Measurements from ENCODE around the gene GRK1.

GRK1 gene

DNA sequence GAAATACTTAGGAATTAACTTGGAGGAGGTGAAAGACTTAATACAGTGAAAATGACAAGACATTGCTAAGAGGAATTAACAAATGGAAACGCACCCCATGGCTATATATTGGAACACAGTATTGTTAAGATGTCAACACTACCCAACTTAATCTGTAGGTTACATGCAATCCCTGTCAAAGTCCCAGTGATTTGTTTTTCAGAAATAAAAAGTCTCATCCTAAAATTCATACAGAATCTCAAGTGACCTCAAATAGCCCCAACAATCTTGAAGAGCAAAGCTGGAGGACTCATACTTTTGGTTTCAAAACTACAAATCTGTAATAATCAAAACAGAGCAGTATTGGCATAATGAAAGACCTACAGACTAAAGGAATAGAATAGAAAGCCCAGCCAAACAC is 22.2 kb upstream of the GRK1 start:
- Histone ChIP-seq H3K36me3 (ENCODE audit: insufficient read depth, low read length) (peaks cover 31% of the 10 kb centered on the region), H3K4me3 (no peak overlapping the region), H3K27ac (no peak overlapping the region), H3K9me3 (ENCODE audit: low read depth, low read length) (no peaks in the 10 kb centered on the region), H3K9ac (ENCODE audit: insufficient read length) (no peak overlapping the region)
- no peak for DNase-seq (ENCODE audit: low read depth, low spot score)
- TF ChIP-seq FOXP2 (optimal IDR thresholded peaks at IDR 0.05; ENCODE audit: control extremely low read depth, extremely low read length, insufficient read depth), result no peak

DNA sequence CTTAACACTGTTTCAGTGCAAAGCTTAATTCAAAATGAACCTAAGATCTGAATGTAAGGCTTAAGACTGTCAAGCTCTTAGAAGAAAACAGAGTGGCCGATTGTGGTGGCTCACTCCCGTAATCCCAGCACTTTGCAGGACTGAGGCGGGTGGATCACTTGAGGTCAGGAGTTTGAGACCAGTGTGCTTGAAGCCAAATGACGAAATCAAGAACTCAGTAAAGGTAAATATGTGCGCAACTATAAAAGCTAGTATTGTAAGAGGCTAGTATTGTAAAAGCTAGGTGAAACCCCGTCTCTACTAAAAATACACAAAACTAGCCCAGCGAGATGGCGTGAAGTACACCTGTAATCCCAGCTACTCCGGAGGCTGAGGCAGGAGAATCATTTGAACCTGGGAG is 21.7 kb upstream of the GRK1 start:
- TF ChIP-seq FOXP2 (optimal IDR thresholded peaks at IDR 0.05; ENCODE audit: control extremely low read depth, extremely low read length, insufficient read depth) (no peak), EZH2 (IDR thresholded peaks at IDR 0.05) (no peak)
- H3K4me3 ChIP-seq, result no peak overlapping the region
- peak overlapping the region; percentile 61 for H3K27ac ChIP-seq
- no peak for DNase-seq (ENCODE audit: low read depth, low spot score)
- no peak overlapping the region for H3K9ac ChIP-seq (ENCODE audit: insufficient read length)
- H3K36me3 ChIP-seq (ENCODE audit: insufficient read depth, low read length), result peaks cover 26% of the 10 kb centered on the region
- no peaks in the 10 kb centered on the region for H3K9me3 ChIP-seq (ENCODE audit: low read depth, low read length)

GRCh38 chr13:113646376-113646775 is 20.6 kb upstream of the GRK1 start:
- Histone ChIP-seq H3K27ac (peak overlapping the region; percentile 70), H3K36me3 (ENCODE audit: insufficient read depth, low read length) (peaks cover 18% of the 10 kb centered on the region), H3K9ac (ENCODE audit: insufficient read length) (no peak overlapping the region), H3K4me3 (peak overlapping the region; percentile 47), H3K9me3 (ENCODE audit: low read depth, low read length) (no peaks in the 10 kb centered on the region)
- TF ChIP-seq FOXP2 (optimal IDR thresholded peaks at IDR 0.05; ENCODE audit: control extremely low read depth, extremely low read length, insufficient read depth), result no peak
- TF ChIP-seq POLR2AphosphoS5 (IDR thresholded peaks at IDR 0.05; ENCODE audit: borderline replicate concordance, low read depth, low read length), result no peak
- TF ChIP-seq EZH2 (IDR thresholded peaks at IDR 0.05), result no peak
- DNase-seq (ENCODE audit: low read depth, low spot score), result no peak

GRCh38 chr13:113646921-113647340 is 20.1 kb upstream of the GRK1 start:
- H3K27ac ChIP-seq, result peak overlapping the region; percentile 70
- no peak overlapping the region for H3K9ac ChIP-seq (ENCODE audit: insufficient read length)
- peaks cover 12% of the 10 kb centered on the region for H3K36me3 ChIP-seq (ENCODE audit: insufficient read depth, low read length)
- TF ChIP-seq FOXP2 (optimal IDR thresholded peaks at IDR 0.05; ENCODE audit: control extremely low read depth, extremely low read length, insufficient read depth) (no peak), POLR2AphosphoS5 (IDR thresholded peaks at IDR 0.05; ENCODE audit: borderline replicate concordance, low read depth, low read length) (no peak), EZH2 (IDR thresholded peaks at IDR 0.05) (no peak)
- peak overlapping the region; percentile 47 for H3K4me3 ChIP-seq
- H3K9me3 ChIP-seq (ENCODE audit: low read depth, low read length), result no peaks in the 10 kb centered on the region
- DNase-seq (ENCODE audit: low read depth, low spot score), result no peak

DNA sequence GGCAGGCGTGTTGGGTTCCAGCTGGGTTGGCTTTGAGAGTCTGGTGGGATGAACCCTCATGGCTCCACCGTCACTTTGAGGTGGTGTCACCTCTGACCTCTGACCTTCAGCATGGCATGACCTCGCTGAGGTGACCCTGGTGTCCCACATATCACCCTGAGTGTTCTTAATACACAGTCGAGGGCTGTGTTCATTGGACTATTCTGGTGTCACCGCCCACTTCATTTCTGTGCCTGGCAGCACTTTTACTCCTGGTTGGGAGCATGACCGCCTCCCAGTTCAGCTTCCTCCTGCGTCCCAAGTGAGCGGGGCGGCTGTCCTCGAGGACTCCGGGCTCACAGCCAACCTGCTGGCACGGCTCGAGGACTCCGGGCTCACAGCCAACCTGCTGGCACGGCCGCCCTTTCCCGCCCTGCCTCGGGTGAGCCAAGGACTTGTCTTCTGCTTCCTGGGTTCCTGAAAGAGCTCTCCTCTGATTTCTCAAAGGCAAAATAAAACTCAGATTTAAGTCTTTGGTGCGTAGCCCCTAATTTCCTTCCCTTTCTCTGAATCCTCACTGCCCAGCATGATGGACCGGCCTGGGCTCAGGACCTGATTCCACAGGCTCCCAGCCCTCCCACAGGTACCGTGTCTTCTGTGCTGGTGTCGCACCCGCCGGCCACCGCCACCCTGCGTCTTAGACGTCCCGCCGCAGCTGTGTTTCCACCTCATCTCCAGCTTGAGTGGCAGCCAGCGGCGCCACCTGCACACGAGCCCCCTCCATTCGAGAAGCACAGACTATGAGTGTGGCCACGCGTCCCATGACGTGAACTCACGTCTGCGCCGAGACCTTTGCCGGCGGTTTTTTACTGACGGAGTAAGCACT is 19.4 kb upstream of the GRK1 start:
- Histone ChIP-seq H3K27ac (peak overlapping the region; percentile 70), H3K9ac (ENCODE audit: insufficient read length) (no peak overlapping the region), H3K9me3 (ENCODE audit: low read depth, low read length) (no peaks in the 10 kb centered on the region), H3K36me3 (ENCODE audit: insufficient read depth, low read length) (peaks cover 6% of the 10 kb centered on the region), H3K4me3 (peak overlapping the region; percentile 47)
- TF ChIP-seq POLR2AphosphoS5 (IDR thresholded peaks at IDR 0.05; ENCODE audit: borderline replicate concordance, low read depth, low read length) (peak; percentile 26; the same call in 1 of the 2 replicates), EZH2 (IDR thresholded peaks at IDR 0.05) (no peak), FOXP2 (optimal IDR thresholded peaks at IDR 0.05; ENCODE audit: control extremely low read depth, extremely low read length, insufficient read depth) (no peak)
- peak; percentile 14 for DNase-seq (ENCODE audit: low read depth, low spot score)

- H3K36me3 ChIP-seq (ENCODE audit: insufficient read depth, low read length), result peaks cover 4% of the 10 kb centered on the region; the same call in 1 of the 2 replicates
- TF ChIP-seq POLR2AphosphoS5 (IDR thresholded peaks at IDR 0.05; ENCODE audit: borderline replicate concordance, low read depth, low read length), result no peak
- no peak for TF ChIP-seq EZH2 (IDR thresholded peaks at IDR 0.05)
- TF ChIP-seq FOXP2 (optimal IDR thresholded peaks at IDR 0.05; ENCODE audit: control extremely low read depth, extremely low read length, insufficient read depth), result no peak
- peak overlapping the region; percentile 68 for H3K27ac ChIP-seq
- H3K4me3 ChIP-seq, result no peak overlapping the region
- H3K9ac ChIP-seq (ENCODE audit: insufficient read length), result no peak overlapping the region
- DNase-seq (ENCODE audit: low read depth, low spot score), result no peak
- no peaks in the 10 kb centered on the region for H3K9me3 ChIP-seq (ENCODE audit: low read depth, low read length)
These were observed 18.8 kb upstream of the GRK1 start for GRCh38 chr13:113648216-113648610.

DNA sequence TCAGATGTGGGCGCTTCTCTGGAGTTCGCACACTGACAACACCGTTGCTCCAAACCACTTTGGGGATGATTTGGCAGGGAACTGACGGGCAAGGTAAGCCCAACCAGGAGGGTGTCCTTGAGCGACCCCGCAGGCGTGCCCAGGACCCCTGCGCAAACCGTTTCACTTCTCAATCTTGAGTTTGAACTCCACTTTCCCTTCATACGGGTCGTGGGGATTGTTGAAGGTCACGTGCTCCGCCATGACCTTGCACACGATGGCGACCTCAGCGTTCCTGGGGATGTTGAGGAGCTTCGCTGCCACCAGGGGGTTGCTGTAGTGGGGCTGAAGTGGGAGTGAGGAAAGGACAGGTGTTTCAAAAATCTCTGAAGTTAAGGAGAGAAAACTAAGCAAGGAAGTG is 17.8 kb upstream of the GRK1 start:
- DNase-seq (ENCODE audit: low read depth, low spot score), result no peak

GRCh38 chr13:113650275-113650674 is 16.7 kb upstream of the GRK1 start:
- Histone ChIP-seq H3K36me3 (ENCODE audit: insufficient read depth, low read length) (no peaks in the 10 kb centered on the region), H3K9me3 (ENCODE audit: low read depth, low read length) (no peaks in the 10 kb centered on the region), H3K9ac (ENCODE audit: insufficient read length) (no peak overlapping the region), H3K27ac (no peak overlapping the region), H3K4me3 (no peak overlapping the region)
- TF ChIP-seq FOXP2 (optimal IDR thresholded peaks at IDR 0.05; ENCODE audit: control extremely low read depth, extremely low read length, insufficient read depth) (no peak), EZH2 (IDR thresholded peaks at IDR 0.05) (no peak), POLR2AphosphoS5 (IDR thresholded peaks at IDR 0.05; ENCODE audit: borderline replicate concordance, low read depth, low read length) (no peak)
- no peak for DNase-seq (ENCODE audit: low read depth, low spot score)

More for the DNA sequence above, 17.8 kb upstream of the GRK1 start:
- no peak overlapping the region for H3K27ac ChIP-seq
- H3K36me3 ChIP-seq (ENCODE audit: insufficient read depth, low read length), result no peaks in the 10 kb centered on the region
- TF ChIP-seq FOXP2 (optimal IDR thresholded peaks at IDR 0.05; ENCODE audit: control extremely low read depth, extremely low read length, insufficient read depth), result no peak
- no peak for TF ChIP-seq EZH2 (IDR thresholded peaks at IDR 0.05)
- TF ChIP-seq POLR2AphosphoS5 (IDR thresholded peaks at IDR 0.05; ENCODE audit: borderline replicate concordance, low read depth, low read length), result no peak
- no peak overlapping the region for H3K4me3 ChIP-seq
- no peaks in the 10 kb centered on the region for H3K9me3 ChIP-seq (ENCODE audit: low read depth, low read length)
- no peak overlapping the region for H3K9ac ChIP-seq (ENCODE audit: insufficient read length)

Measured in SK-N-MC (cell line).